ENCODE results near the gene SCAF8. TPM values are rescaled to one million over a fixed set of nuclear protein-coding genes. Genes with fewer than 3 reads are reported as not detected.
"Not testable (repeated sequence)": the region's sequence is repeated elsewhere in the genome, so short reads cannot be mapped to it uniquely, and the experiment has no call there.

SCAF8 gene
- polyA plus RNA-seq, 1 of the 3 experiments (the other 2 are of a cell fraction), result 11.0 TPM

GRCh38 chr6:154744029-154744745 is 11.0 kb downstream of the SCAF8 start:
- Histone ChIP-seq H4K20me1 (ENCODE audit: insufficient read depth) (peaks cover 100% of the 10 kb centered on the region), H3K79me2 (ENCODE audit: insufficient read depth) (peaks cover 100% of the 10 kb centered on the region)
- H3K4me3 ChIP-seq (ENCODE audit: low read depth in 2 of 2, low read length in 1 of 2); H3F3A ChIP-seq (replicated peaks; ENCODE audit: insufficient read depth); H3K9ac ChIP-seq; DNase-seq; POLR2A ChIA-PET; H3K9me2 ChIP-seq; H2AFZ ChIP-seq (ENCODE audit: low read depth); H3K27me3 ChIP-seq (ENCODE audit: insufficient read depth); H3K4me2 ChIP-seq; H3K9me3 ChIP-seq; H3K27ac ChIP-seq (ENCODE audit: low read depth in 2 of 2, low read length in 1 of 2); H3K4me1 ChIP-seq (ENCODE audit: control insufficient read depth in 1 of 2, insufficient read depth in 2 of 2, low read depth in 1 of 2, low read length in 1 of 2); H3K36me3 ChIP-seq (replicated peaks in 1 of 2; ENCODE audit: control insufficient read depth in 1 of 2, insufficient read depth in 2 of 2, low read length in 1 of 2): not testable (repeated sequence)
- 99% methylated on average over 7 of the region's 7 CpGs for WGBS (ENCODE audit: low lambda C conversion rate)
- CTCF ChIA-PET, result interaction anchor here (1.5 kb wide), 1 partner anchor 69 kb away, joined by 7 read pairs; no protein-coding TSS in a partner anchor

DNA sequence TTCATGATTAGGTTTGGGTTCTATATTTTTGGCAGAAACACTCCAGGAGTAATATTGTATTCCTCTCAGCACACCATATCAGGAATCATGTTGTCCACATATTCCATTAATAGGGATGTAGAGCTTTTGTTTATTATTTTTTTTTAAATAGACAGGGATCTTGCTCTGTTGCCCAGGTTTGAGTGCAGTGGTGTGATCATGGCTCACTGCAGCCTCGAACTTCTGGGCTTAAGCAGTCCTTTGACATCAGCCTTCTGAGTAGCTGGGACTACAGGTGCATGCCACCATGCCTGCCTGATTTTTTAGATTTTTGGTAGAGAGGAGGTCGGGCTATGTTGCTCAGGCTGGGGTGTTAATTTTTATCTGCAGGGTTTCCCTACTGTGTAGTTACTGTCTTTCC is 12.0 kb downstream of the SCAF8 start:
- H3K9me3 ChIP-seq, result no peaks in the 10 kb centered on the region
- no peaks in the 10 kb centered on the region for H3K27me3 ChIP-seq (ENCODE audit: insufficient read depth)
- H3K9ac ChIP-seq, result no peak overlapping the region
- POLR2A ChIA-PET, result no interaction called here
- H4K20me1 ChIP-seq (ENCODE audit: insufficient read depth), result peaks cover 100% of the 10 kb centered on the region
- H3K4me2 ChIP-seq, result no peak overlapping the region
- peaks cover 100% of the 10 kb centered on the region for H3K79me2 ChIP-seq (ENCODE audit: insufficient read depth)
- no peaks in the 10 kb centered on the region; a peak in 1 of 4 replicates for H3K4me1 ChIP-seq (ENCODE audit: control insufficient read depth in 1 of 2, insufficient read depth in 2 of 2, low read depth in 1 of 2, low read length in 1 of 2)
- no peak for DNase-seq
- 78% methylated on average over 2 of the region's 2 CpGs for WGBS (ENCODE audit: low lambda C conversion rate)
- H2AFZ ChIP-seq (ENCODE audit: low read depth), result no peak overlapping the region
- no peak overlapping the region for H3K27ac ChIP-seq (ENCODE audit: low read depth in 2 of 2, low read length in 1 of 2)
- CTCF ChIA-PET, result interaction anchor here (1.4 to 2.8 kb wide), 2 partner anchors 65 to 70 kb away, joined by 3 to 13 read pairs; no protein-coding TSS in a partner anchor
- H3F3A ChIP-seq (replicated peaks; ENCODE audit: insufficient read depth), result peaks cover 3% of the 10 kb centered on the region
- no peaks in the 10 kb centered on the region for H3K9me2 ChIP-seq
- TF ChIP-seq ZBTB33 (IDR thresholded peaks at IDR 0.05; ENCODE audit: borderline replicate concordance, low read depth) (no peak), REST (IDR thresholded peaks at IDR 0.05; ENCODE audit: low read depth, low read length) (no peak)
- no peak overlapping the region for H3K4me3 ChIP-seq (ENCODE audit: low read depth in 2 of 2, low read length in 1 of 2)
- H3K36me3 ChIP-seq (replicated peaks in 1 of 2; ENCODE audit: control insufficient read depth in 1 of 2, insufficient read depth in 2 of 2, low read length in 1 of 2), result peaks cover 7 to 8% of the 10 kb centered on the region in 2 experiments

- no peak overlapping the region for H3K4me3 ChIP-seq (ENCODE audit: low read depth in 2 of 2, low read length in 1 of 2)
- H3K9me3 ChIP-seq, result no peaks in the 10 kb centered on the region
- peaks cover 99% of the 10 kb centered on the region for H3K79me2 ChIP-seq (ENCODE audit: insufficient read depth)
- no peak overlapping the region for H3K9ac ChIP-seq
- peaks cover 98% of the 10 kb centered on the region for H4K20me1 ChIP-seq (ENCODE audit: insufficient read depth)
- H3K9me2 ChIP-seq, result no peaks in the 10 kb centered on the region
- no peak overlapping the region for H2AFZ ChIP-seq (ENCODE audit: low read depth)
- H3K27ac ChIP-seq (ENCODE audit: low read depth in 2 of 2, low read length in 1 of 2), result no peak overlapping the region
- H3K4me2 ChIP-seq, result no peak overlapping the region
- peaks cover 4% of the 10 kb centered on the region in 2 experiments for H3K36me3 ChIP-seq (replicated peaks in 1 of 2; ENCODE audit: control insufficient read depth in 1 of 2, insufficient read depth in 2 of 2, low read length in 1 of 2)
- CTCF ChIA-PET, result no interaction called here
- H3F3A ChIP-seq (replicated peaks; ENCODE audit: insufficient read depth), result peaks cover 13% of the 10 kb centered on the region
- no peak for DNase-seq
- no peaks in the 10 kb centered on the region; a peak in 1 of 4 replicates for H3K4me1 ChIP-seq (ENCODE audit: control insufficient read depth in 1 of 2, insufficient read depth in 2 of 2, low read depth in 1 of 2, low read length in 1 of 2)
- no peaks in the 10 kb centered on the region for H3K27me3 ChIP-seq (ENCODE audit: insufficient read depth)
- POLR2A ChIA-PET, result no interaction called here
- WGBS (ENCODE audit: low lambda C conversion rate), result 93% methylated on average over 3 of the region's 3 CpGs
- TF ChIP-seq YY1 (IDR thresholded peaks at IDR 0.05; ENCODE audit: low read depth), result no peak
- TF ChIP-seq CHD2 (IDR thresholded peaks at IDR 0.05; ENCODE audit: low read length, partially characterized antibody), result no peak
- no peak for TF ChIP-seq NRF1 (IDR thresholded peaks at IDR 0.05; ENCODE audit: low read depth, low read length)
- TF ChIP-seq SMC3 (IDR thresholded peaks at IDR 0.05; ENCODE audit: low read depth, low read length), result no peak
- TF ChIP-seq RAD21 (IDR thresholded peaks at IDR 0.05; ENCODE audit: low read length), result no peak
- no peak for TF ChIP-seq PBX3 (IDR thresholded peaks at IDR 0.05)
- no peak for TF ChIP-seq ELF1 (IDR thresholded peaks at IDR 0.05)
- TF ChIP-seq SIN3A (IDR thresholded peaks at IDR 0.05; ENCODE audit: borderline replicate concordance, low read depth, low read length), result no peak
- no peak for TF ChIP-seq USF1 (IDR thresholded peaks at IDR 0.05; ENCODE audit: borderline replicate concordance, low read depth)
Measured at GRCh38 chr6:154749341-154749740, 16.1 kb downstream of the SCAF8 start.

Data from SK-N-SH (cell line).